Epidermal melanocyte (primary cell): Measurements from ENCODE around the gene PTPN5.
A peak's percentile ranks its signal among the peaks of the same experiment; 100 is the strongest.

Experiments
- DNase-seq: peaks from one replicate; pipeline ENCODE4 v3.0.0; 2011; ENCODE audit warnings: low spot score; ENCODE audit not compliant: insufficient read length

The PTPN5 gene

GRCh38 chr11:18743365-18743764 is 48.2 kb downstream of the PTPN5 start:
- no peak for DNase-seq

GRCh38 chr11:18741783-18742182 is 49.8 kb downstream of the PTPN5 start:
- DNase-seq = no peak

- DNase-seq = no peak
Observed at GRCh38 chr11:18739685-18740084, 51.9 kb downstream of the PTPN5 start.

GRCh38 chr11:18737642-18738041 is 54.0 kb downstream of the PTPN5 start:
- DNase-seq = no peak

GRCh38 chr11:18736590-18737148 is 54.9 kb downstream of the PTPN5 start:
- DNase-seq = no peak

GRCh38 chr11:18733202-18733601 is 58.4 kb downstream of the PTPN5 start:
- no peak for DNase-seq

- DNase-seq = peak; percentile 88
Observed at GRCh38 chr11:18731949-18732821, 59.4 kb downstream of the PTPN5 start.

- DNase-seq = no peak
Observed at GRCh38 chr11:18731441-18731840, 60.2 kb downstream of the PTPN5 start.

- DNase-seq = no peak
Observed at GRCh38 chr11:18730020-18730419, 61.6 kb downstream of the PTPN5 start.

GRCh38 chr11:18729426-18729825 is 62.2 kb downstream of the PTPN5 start:
- DNase-seq = no peak

- no peak for DNase-seq
Observed at GRCh38 chr11:18728658-18729057, 62.9 kb downstream of the PTPN5 start.

- peak; percentile 64 for DNase-seq
Observed at GRCh38 chr11:18727479-18728236, 63.9 kb downstream of the PTPN5 start.

GRCh38 chr11:18726040-18726439 is 65.6 kb downstream of the PTPN5 start, which contains the start of gene IGSF22:
IGSF22 (minus strand) TSS chr11:18726188; CDS start chr11:18724236, 1,952 bp downstream.
- no peak for DNase-seq

- no peak for DNase-seq
Observed at GRCh38 chr11:18723991-18724390, 67.6 kb downstream of the PTPN5 start.

GRCh38 chr11:18722293-18722637 is 69.3 kb downstream of the PTPN5 start:
- no peak for DNase-seq

GRCh38 chr11:18721561-18722292 is 69.9 kb downstream of the PTPN5 start:
- DNase-seq = no peak

GRCh38 chr11:18720808-18721560 is 70.6 kb downstream of the PTPN5 start:
- DNase-seq = peak; percentile 88

- DNase-seq = no peak
Observed at GRCh38 chr11:18720091-18720807, 71.3 kb downstream of the PTPN5 start.

GRCh38 chr11:18715476-18715875 is 76.1 kb downstream of the PTPN5 start:
- DNase-seq = no peak

GRCh38 chr11:18714443-18714780 is 77.2 kb downstream of the PTPN5 start:
- no peak for DNase-seq
